ENCODE data around the gene C1QTNF9B.
"Not testable (repeated sequence)": the region's sequence is repeated elsewhere in the genome, so short reads cannot be mapped to it uniquely, and the experiment has no call there.

Gene C1QTNF9B

DNA sequence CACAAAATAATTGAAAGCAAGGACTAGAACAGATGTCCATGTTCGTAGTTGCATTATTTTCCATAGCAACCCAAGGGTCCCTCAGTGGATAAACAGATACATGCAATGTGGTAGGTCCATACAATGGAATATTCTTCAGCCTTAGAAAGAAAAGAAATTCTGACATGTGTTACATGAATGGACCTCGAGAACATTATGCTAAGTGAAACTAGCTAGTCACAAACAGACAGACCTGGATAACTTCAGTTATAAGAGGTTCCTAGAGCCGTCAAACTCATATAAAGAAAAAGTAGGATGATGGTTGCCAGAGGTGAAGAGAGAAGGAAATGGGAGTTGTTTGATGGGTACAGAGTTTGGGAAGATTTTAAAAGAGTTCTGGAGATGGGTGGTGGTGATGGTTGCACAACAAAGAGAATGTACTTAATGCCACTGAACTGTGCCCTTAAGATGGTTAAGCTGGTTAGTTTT is at the start of gene C1QTNF9B:
C1QTNF9B (minus strand) TSS at position 51 of the 468 bp plus-strand sequence.
- in situ Hi-C loops (cut with MboI; ENCODE audit: low sequenced_read_pairs), result loop anchor here (25.0 kb wide), 1 partner anchor 435 kb away; no protein-coding TSS in a partner anchor

GRCh38 chr13:23946900-23947299 is 49.6 kb upstream of the C1QTNF9B start:
- in situ Hi-C loops (cut with MboI; ENCODE audit: low sequenced_read_pairs), result no loop called here

DNA sequence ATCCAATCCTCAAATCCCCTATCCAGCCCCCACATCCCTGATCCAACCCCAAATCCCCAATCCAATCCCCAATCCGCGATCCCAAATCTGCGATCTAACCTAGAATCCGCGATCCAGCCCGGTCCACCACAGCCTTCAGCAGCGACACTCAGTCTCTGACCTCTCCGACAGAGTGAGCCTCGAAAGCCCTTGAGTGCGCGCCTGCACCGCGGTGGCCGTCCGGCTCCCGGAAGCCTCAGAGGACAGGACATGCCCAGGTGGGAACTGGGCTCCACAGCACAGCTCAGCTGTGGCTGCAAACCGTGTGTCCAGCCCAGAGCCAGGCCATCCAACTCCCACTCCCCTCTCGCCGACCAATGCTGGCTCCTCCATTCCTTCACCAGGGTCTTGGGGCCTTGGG is 48.8 kb upstream of the C1QTNF9B start:
- in situ Hi-C loops (cut with MboI; ENCODE audit: low sequenced_read_pairs), result no loop called here

DNA sequence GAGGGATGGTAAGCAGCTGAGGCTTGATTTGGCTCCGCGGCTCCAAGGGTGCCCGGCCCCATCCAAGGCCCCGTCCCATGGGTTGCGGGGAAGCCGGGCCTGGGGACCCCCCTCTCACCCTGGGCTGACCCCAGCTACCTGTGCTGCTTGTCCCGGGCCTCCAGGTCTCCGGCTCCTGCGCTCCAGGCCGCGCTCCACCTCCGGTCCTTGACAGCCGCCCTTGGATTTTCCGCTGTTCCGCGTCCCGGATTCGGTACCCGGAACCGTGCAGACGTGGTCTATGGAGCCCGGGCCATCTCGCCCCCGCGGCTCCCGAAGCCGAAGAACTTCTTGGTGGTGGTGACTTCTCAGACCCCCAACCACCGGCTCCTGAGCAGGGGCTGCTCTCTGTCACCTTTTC is 48.3 kb upstream of the C1QTNF9B start:
- in situ Hi-C loops (cut with MboI; ENCODE audit: low sequenced_read_pairs), result no loop called here

DNA sequence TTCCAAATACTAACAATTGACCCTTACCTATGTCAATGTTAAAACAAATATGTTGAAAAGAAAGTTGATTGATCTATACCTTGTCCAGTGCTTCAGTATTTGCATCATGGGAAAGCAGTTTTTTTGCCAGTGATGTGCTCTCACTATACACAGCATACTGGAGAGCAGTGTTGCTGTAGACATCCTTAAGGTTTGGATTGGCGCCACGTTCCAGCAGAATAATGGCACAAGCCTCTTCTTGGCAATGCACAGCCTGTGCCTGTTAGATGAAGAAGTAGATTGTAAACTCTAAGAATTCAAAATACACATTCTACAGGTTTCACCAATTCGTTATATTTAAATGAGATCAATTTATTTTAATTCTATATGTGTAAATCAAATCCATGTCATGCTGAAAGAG is 43.9 kb upstream of the C1QTNF9B start:
- in situ Hi-C loops (cut with MboI; ENCODE audit: low sequenced_read_pairs), result no loop called here

GRCh38 chr13:23939666-23940065 is 42.4 kb upstream of the C1QTNF9B start:
- in situ Hi-C loops (cut with MboI; ENCODE audit: low sequenced_read_pairs), result not testable (repeated sequence)

- in situ Hi-C loops (cut with MboI; ENCODE audit: low sequenced_read_pairs), result no loop called here
Measured at GRCh38 chr13:23934520-23934919, 37.2 kb upstream of the C1QTNF9B start.

- in situ Hi-C loops (cut with MboI; ENCODE audit: low sequenced_read_pairs), result no loop called here
Measured at GRCh38 chr13:23928985-23929384, 31.7 kb upstream of the C1QTNF9B start.

DNA sequence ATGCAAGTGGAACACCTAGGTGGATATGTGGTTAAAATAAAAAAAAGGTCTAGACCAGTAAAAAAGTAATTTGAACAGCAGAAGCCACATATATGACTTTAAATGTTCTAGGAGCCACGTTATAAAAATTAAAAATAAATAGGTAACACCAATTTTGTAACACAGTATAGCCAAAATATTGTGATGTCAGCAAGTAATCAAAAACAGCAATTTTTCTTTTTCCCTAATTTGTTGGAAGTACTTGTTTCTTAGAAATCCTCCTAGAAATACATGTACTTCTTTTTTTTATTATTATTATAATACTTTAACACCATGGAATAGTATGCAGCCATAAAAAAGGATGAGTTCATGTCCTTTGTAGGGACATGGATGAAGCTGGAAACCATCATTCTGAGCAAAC is 25.7 kb upstream of the C1QTNF9B start:
- in situ Hi-C loops (cut with MboI; ENCODE audit: low sequenced_read_pairs), result no loop called here

- in situ Hi-C loops (cut with MboI; ENCODE audit: low sequenced_read_pairs), result no loop called here
Measured at GRCh38 chr13:23922005-23922932, 25.0 kb upstream of the C1QTNF9B start.

DNA sequence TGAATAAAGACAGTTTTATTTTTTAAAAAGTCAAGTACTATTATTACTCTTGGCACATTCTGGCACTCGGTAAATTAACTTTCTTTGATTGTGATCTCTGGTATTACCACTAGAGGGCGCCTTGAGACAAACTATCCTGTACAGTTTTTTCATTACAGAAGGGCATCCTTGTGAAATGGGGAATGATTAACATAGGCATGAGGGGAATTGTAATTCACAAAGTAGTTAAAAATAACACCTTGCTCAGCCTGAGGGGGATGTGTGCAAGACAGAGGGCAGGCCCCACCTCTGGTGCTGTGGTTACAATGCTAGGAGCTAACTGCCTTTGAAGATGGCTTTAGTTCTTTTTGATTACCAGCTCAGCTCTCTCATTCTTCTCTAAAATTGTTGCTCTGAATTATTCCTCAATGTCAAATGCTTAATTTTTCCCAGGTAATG is 24.2 kb upstream of the C1QTNF9B start:
- in situ Hi-C loops (cut with MboI; ENCODE audit: low sequenced_read_pairs), result no loop called here

- in situ Hi-C loops (cut with MboI; ENCODE audit: low sequenced_read_pairs), result no loop called here
Measured at GRCh38 chr13:23919006-23919405, 21.7 kb upstream of the C1QTNF9B start.

- in situ Hi-C loops (cut with MboI; ENCODE audit: low sequenced_read_pairs), result no loop called here
Measured at GRCh38 chr13:23918208-23918607, 20.9 kb upstream of the C1QTNF9B start.

GRCh38 chr13:23915308-23915707 is 18.0 kb upstream of the C1QTNF9B start:
- in situ Hi-C loops (cut with MboI; ENCODE audit: low sequenced_read_pairs), result no loop called here

- in situ Hi-C loops (cut with MboI; ENCODE audit: low sequenced_read_pairs), result no loop called here
Measured at GRCh38 chr13:23912469-23912868, 15.2 kb upstream of the C1QTNF9B start.

DNA sequence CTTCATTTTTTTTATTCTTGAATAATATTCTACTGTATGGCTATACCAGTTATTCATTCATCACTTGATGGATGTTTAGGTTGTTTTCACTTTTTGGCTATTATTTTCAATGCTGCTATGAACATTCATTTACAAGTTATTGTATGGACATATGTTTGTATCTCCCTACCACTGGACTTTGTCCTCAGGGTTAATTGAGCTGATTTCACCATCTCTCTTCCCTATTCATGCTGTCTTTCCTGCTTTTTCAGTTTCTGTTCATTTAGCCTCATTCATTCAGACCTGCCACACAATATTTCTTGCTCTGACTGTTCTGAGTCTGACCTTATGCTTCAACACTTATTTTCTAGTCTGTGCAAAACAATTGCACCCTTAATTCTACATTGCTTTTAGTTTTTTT is 12.3 kb upstream of the C1QTNF9B start:
- in situ Hi-C loops (cut with MboI; ENCODE audit: low sequenced_read_pairs), result no loop called here

- in situ Hi-C loops (cut with MboI; ENCODE audit: low sequenced_read_pairs), result no loop called here
Measured at GRCh38 chr13:23905766-23906165, 8.5 kb upstream of the C1QTNF9B start.

GRCh38 chr13:23903906-23904280 is 6.6 kb upstream of the C1QTNF9B start:
- in situ Hi-C loops (cut with MboI; ENCODE audit: low sequenced_read_pairs), result no loop called here

DNA sequence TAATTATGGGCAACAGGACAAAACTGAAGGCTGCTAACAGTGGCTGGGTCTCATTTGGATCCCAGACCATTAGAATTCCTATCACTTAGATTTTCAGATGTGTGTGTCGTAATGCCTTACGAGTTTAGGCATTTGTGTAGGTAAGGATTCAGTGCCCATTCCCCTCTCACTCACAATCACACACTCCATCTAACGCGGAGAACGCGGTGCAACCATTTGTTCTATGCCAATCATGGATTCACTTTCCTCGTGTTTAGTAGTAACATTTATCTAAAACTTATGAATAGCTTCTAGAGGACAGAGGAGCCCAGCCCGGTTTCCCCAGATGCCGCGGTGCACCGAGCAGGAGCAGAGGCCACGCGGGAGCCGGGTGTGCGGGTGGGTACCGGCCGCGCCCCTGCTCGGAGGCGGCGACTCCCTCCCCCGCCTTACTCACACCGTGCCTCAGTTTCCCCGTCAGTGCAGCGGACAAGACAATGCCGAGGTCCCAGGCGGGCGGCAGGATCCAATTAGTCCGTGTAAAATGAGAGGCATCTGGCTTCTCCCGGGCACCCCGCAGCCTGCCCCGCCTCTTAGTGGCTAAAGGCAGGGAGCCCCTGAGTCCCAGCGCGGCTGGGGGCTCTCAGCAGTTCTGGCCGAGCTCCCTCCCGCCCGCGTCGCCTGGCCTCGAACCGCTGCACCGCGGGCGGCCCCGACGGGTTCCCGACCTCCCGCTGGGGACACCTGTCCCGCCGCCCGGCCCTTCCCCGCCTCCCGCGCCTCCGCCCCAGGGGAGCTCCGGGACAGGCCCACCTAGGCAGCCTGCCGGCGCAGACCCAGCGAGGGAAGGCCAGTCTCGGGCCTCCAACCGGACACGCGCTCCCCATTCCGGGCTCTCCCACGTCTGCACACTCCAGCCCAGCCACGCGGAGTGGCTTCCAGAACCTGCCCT is 5.9 kb upstream of the C1QTNF9B start:
- in situ Hi-C loops (cut with MboI; ENCODE audit: low sequenced_read_pairs), result no loop called here

- in situ Hi-C loops (cut with MboI; ENCODE audit: low sequenced_read_pairs), result no loop called here
Measured at GRCh38 chr13:23901365-23901764, 4.1 kb upstream of the C1QTNF9B start.

DNA sequence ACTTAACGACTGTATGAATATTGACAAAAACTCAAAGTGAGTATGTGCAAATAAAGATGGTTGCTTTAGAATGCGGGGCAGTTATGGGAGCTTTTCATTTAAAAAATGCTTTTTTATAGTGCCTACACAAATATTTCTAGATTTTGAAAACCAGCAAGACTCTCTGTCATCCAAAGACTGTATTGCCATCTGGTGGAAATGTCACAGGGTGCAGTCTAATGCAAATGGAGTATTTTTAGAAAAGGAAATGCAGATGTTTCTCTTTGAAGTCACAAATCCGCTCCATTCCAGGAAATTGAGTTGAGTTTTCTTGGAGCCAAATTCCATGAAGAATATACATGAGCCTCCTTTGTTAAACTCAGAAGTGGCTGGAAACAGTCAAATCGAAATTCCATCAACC is 2.3 kb upstream of the C1QTNF9B start:
- in situ Hi-C loops (cut with MboI; ENCODE audit: low sequenced_read_pairs), result loop anchor here (25.0 kb wide), 1 partner anchor 437 kb away; no protein-coding TSS in a partner anchor

Data from HL-60/S4 treated with phorbol 12-myristate 13-acetate at 8.2 ng/mL for 4 days and 3 days (cell line).